ENCODE measurements around the gene ZC3H8.

Gene ZC3H8

DNA sequence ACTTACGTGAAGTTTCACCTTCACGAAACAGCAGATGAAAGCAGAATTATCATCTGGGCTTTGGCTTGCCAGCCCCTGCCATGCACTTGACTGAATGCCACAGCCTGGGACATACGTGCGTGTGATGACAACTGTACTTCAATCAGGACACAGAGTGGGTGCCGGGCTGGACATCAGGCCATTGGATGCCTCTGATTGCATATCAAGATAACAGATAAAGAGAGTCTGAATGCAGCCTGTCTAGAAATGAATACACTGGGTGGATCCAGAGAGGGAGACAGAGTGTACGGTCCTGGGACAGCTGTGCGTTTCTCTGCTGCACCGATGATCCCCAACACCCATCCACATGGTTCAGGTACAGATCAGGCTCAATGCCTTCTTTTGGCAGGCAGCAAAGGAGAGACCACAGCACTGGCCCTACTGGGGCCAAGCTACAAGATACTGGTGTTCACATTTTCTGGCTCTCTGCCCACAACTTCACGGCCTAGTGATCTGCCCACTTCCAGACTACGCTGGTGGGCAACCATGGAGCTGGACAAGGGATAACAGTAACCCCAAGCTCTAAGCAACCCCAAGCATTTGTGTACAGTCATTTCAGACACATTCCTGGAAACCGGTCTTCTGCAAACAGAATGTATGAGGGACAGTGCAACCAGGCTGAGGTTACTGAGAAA lies 81.1 kb downstream of the ZC3H8 start:
- in situ Hi-C loops (cut with MboI; ENCODE audit: low sequenced_read_pairs, unreplicated experiment), result no loop called here
- TF ChIP-seq, protein P1, sequence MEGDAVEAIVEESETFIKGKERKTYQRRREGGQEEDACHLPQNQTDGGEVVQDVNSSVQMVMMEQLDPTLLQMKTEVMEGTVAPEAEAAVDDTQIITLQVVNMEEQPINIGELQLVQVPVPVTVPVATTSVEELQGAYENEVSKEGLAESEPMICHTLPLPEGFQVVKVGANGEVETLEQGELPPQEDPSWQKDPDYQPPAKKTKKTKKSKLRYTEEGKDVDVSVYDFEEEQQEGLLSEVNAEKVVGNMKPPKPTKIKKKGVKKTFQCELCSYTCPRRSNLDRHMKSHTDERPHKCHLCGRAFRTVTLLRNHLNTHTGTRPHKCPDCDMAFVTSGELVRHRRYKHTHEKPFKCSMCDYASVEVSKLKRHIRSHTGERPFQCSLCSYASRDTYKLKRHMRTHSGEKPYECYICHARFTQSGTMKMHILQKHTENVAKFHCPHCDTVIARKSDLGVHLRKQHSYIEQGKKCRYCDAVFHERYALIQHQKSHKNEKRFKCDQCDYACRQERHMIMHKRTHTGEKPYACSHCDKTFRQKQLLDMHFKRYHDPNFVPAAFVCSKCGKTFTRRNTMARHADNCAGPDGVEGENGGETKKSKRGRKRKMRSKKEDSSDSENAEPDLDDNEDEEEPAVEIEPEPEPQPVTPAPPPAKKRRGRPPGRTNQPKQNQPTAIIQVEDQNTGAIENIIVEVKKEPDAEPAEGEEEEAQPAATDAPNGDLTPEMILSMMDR (IDR thresholded peaks at IDR 0.05; ENCODE audit: borderline replicate concordance, control extremely low read depth, extremely low read depth, insufficient read depth, missing control alignments), result no peak
- DNase-seq (ENCODE audit: low spot score), result peak; percentile 13

- DNase-seq (ENCODE audit: low spot score), result no peak
- TF ChIP-seq, protein P1 (IDR thresholded peaks at IDR 0.05; ENCODE audit: borderline replicate concordance, control extremely low read depth, extremely low read depth, insufficient read depth, missing control alignments), result no peak
- in situ Hi-C loops (cut with MboI; ENCODE audit: low sequenced_read_pairs, unreplicated experiment), result no loop called here
Observed at GRCh38 chr2:112170495-112170894, 84.3 kb downstream of the ZC3H8 start.

DNA sequence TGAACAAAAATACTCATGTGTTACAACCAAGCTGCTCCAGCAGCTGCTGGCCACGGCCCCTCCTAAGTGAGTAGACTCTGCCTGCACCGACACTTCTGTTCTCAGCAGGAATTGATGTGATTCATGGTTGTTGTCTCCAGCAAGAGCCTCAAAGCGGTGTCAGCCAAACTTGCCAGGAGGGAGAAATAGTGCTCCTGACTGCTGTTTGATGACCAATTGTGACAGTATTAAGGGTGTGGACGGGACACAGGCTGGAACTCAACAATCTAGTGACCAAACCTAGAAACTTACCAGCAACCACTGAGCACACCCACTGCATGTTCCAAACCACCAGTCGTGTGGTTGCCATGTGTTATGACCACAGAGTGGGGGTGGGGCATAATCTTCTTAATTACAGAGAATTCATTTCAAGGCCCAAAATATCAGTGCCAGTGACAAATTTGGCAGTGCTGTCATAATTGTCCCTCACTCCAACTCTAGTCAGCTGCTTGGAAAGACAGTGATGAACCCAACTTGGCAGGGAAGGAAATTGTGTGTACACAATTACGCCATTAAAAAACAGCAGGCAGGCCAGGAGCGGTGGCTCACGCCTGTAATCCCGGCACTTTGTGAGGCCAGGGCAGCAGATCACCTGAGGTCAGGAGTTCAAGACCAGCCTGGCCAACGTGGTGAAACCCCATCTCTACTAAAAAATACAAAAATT lies 86.3 kb downstream of the ZC3H8 start:
- DNase-seq (ENCODE audit: low spot score), result no peak
- TF ChIP-seq, protein P1 (IDR thresholded peaks at IDR 0.05; ENCODE audit: borderline replicate concordance, control extremely low read depth, extremely low read depth, insufficient read depth, missing control alignments), result no peak
- in situ Hi-C loops (cut with MboI; ENCODE audit: low sequenced_read_pairs, unreplicated experiment), result no loop called here

- TF ChIP-seq, protein P1 (IDR thresholded peaks at IDR 0.05; ENCODE audit: borderline replicate concordance, control extremely low read depth, extremely low read depth, insufficient read depth, missing control alignments), result no peak
- in situ Hi-C loops (cut with MboI; ENCODE audit: low sequenced_read_pairs, unreplicated experiment), result no loop called here
- DNase-seq (ENCODE audit: low spot score), result no peak
Observed at GRCh38 chr2:112166806-112167499, 87.9 kb downstream of the ZC3H8 start.

DNA sequence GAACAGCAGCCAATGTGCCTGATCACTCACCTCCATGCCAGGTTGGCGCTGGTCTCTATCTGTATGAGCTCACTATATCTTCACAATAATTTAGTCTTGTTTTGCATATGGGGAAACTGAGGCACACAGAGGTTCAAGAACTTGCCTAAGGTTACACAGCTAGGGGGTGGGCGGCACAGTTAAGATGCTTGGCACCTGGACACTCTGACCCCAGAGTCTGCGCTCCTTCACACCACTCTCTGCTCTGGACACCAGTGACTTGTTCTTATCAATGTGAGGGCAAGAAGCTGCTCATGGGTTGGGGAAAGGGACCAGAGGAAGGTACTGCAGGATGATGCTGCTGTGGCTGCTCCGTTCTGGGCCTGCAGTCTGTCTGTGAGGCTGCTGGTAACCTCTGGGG lies 89.5 kb downstream of the ZC3H8 start:
- no peak for DNase-seq (ENCODE audit: low spot score)
- TF ChIP-seq, protein P1 (IDR thresholded peaks at IDR 0.05; ENCODE audit: borderline replicate concordance, control extremely low read depth, extremely low read depth, insufficient read depth, missing control alignments), result no peak
- in situ Hi-C loops (cut with MboI; ENCODE audit: low sequenced_read_pairs, unreplicated experiment), result no loop called here

DNA sequence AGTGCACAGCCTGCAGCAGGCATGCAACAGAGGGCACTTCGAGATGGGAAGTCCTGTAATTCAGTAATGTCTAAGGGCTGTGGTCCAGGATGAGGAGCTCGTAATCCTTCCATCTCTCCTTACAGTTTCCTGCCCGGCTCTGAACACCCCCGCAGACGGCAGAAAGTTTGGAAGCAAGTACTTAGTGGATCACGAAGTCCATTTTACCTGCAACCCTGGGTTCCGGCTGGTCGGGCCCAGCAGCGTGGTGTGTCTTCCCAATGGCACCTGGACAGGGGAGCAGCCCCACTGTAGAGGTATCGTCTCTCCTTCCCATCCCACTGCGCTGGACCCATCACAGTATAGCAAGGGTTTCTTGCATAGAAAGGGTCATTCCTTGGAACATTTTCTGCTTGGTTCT lies 90.0 kb downstream of the ZC3H8 start:
- in situ Hi-C loops (cut with MboI; ENCODE audit: low sequenced_read_pairs, unreplicated experiment), result no loop called here
- TF ChIP-seq, protein P1 (IDR thresholded peaks at IDR 0.05; ENCODE audit: borderline replicate concordance, control extremely low read depth, extremely low read depth, insufficient read depth, missing control alignments), result no peak
- DNase-seq (ENCODE audit: low spot score), result no peak
